Activated T-cell treated with anti-CD3 and anti-CD28 coated beads for 48 hours (primary cell): ENCODE results near the gene NFE2L3.
"Not testable (repeated sequence)": the region's sequence is repeated elsewhere in the genome, so short reads cannot be mapped to it uniquely, and the experiment has no call there.

ENCODE experiments used
- DNase-seq: peaks from one replicate; pipeline ENCODE4 v3.0.0-alpha.2; 2020; ENCODE audit warnings: low read depth

The NFE2L3 gene

GRCh38 chr7:26186364-26187311 is 34.6 kb downstream of the NFE2L3 start:
- no peak for DNase-seq

DNA sequence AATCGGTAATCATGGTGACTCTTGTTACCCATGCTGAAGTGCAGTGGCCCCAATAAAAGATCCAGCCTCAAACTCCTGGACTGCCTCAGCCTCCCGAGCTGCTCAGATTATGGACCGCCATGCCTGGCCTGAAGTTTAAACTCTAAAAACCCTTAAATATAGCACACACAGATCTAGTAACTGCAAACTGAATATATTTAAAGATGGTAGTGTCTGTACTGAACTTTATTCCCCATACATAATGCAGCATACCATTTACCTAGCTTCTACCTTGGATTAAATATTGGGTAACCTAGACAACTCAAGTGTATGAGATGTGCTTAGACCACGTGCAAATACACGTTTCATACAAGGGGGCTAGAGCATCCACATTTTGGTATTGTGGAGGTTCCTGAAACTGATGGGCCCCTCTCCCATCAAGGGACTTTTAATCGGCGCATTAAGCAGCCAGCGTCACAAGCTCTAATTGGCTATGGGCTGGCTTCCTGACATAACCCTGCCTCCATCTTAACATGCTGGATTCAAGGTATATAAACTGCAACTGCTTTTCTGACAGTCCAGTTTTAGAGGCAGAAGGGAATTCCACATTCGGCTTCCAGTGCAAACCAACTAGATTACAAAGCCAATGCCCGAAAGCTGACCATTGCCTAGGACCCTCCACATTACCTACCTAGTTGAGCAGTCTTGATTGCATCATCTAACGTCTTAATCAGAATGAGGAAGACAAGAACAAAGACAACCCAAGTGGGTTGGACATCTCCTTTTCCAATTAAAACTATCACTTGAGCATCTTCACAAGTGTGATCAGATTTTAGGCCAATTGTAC is 35.6 kb downstream of the NFE2L3 start:
- DNase-seq, result no peak

DNA sequence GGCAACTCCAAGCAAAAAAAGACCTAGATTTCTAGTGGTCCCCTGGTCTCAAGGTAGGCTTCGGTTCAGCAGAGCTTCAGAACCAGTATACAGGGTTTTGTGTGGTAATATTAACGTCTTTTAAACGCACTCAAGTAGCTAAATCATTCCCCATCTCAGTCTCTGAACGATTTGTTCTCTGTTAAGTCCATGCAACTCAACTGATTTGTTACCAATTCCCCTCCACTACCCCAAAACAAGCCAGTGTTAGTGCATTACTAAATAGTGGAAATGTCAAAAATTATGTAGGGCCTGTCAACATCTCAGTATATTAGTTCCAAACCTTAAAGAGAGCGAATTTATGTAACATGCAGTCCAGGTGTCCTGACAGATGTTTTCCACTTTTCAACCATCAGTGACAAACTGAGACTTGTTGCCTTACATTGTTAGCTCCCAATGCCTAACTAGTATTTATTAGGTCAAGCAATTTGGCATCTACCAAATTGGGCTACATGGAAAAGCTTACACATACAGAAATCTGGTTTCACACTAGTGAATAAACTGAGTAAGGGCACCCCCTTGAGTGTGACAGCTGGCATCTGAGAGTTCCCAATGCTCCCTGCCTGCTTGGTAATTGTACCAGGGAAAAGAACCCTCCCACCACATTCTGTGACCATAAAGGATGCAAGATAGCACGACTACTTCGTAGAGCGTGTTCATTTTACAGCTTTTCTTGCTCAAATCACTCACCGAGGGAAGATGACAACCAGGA is 36.4 kb downstream of the NFE2L3 start:
- DNase-seq, result no peak

DNA sequence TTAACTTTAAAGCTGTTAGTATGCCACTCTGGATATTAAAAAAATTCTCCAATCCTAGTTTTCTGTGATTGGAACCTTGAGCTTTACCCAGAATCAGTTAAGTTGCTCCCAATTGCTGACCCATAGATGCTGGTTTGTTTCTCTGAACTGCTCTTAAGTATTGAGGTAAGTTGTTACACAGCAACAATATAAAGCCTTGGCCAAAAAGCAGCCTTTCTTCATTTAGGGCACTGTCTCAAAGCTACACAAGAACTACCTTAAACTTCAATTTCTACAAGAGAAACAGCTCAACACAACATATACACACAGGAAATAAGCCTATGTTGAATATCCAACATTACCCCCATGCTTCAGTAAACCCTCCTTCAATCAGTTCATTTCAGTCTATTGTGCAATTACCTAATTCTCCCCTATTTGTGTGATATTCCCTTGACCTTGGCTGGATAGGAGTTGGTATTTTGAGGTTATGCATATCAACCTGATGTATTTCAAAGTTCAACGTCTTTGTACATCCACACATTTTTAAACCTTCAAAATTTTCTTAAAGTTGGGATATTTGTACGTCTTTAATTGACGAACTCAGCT is 37.1 kb downstream of the NFE2L3 start:
- DNase-seq, result no peak

DNA sequence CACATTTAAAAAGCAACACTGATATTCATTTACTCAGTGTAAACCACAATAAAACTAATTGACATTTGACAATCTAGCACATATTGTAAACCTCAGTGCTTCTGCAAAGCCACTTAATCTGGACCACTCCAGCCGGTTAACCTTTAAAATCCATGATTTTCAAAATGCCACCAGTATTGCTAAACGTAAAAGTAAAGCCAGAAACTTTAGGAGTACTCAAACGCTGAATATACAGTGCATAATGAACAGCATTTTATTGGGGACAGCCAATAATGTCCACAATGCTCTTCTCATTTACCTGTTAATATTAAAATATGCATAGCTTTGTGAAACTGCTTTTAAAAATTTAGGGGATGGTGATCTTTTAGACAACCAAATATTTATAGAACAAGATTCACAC is 37.7 kb downstream of the NFE2L3 start:
- no peak for DNase-seq

- DNase-seq, result no peak
These were observed 38.4 kb downstream of the NFE2L3 start for GRCh38 chr7:26190417-26190869.

GRCh38 chr7:26191233-26191973 is 39.4 kb downstream of the NFE2L3 start:
- no peak for DNase-seq

DNA sequence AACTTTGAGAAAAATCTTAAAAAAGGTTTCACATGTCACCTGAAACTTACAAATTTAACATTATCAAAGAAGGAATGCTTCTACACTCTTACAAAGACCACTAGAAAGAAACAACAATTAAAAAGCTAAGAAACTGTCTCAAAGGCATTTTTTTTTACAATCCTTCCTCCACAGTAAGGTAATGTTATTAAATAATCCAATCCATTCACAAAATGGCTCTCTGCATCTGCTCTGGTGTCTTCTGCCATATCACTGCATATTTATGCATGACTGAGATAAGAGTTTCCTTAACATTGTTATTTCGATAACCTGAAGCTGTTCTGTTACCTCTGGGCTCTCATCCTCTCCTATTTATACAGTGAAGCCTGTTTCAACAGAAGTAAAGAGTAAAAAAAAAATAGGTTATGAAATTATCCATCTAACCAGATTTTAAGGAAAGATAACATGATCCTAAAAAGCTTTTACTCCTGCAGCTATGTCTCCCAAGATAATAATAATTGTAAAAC is 40.0 kb downstream of the NFE2L3 start:
- no peak for DNase-seq

- DNase-seq, result no peak
These were observed 40.6 kb downstream of the NFE2L3 start for GRCh38 chr7:26192485-26193087.

DNA sequence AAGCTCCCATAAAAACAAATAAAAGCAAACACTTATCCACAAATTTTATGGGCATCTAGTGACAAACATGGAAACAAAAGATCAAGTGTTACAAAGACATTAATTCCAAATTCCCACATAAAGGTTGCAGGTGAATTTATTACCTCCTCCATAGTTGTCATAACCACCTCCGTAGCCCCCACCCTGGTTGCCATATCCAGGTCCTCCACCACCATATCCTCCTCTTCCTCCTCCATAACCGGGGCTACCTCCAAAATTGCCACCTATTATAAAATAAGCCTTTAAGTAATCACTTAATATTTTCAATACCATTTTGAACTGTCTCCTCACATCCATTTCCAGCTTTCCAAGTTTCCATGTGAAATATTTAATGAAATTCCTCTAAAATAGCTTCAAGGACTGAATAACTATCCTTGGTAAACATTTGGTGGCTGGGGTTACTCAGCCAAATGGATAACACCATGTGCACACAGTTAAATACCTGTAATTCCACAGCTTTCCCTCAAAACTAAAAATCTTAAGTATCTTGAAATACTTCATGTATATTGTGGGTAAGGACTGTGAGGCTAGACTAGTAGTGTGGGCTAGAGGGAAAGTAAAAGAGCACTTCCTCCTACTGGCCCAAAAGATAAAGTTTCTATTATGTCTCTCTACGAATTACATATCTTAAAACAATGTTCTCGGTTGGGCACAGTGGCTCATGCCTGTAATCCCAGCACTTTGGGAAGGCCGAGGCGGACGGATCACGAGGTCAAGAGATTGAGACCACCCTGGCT is 41.6 kb downstream of the NFE2L3 start:
- no peak for DNase-seq

GRCh38 chr7:26194764-26195163 is 42.8 kb downstream of the NFE2L3 start:
- not testable (repeated sequence) for DNase-seq

GRCh38 chr7:26195182-26195581 is 43.2 kb downstream of the NFE2L3 start:
- no peak for DNase-seq

DNA sequence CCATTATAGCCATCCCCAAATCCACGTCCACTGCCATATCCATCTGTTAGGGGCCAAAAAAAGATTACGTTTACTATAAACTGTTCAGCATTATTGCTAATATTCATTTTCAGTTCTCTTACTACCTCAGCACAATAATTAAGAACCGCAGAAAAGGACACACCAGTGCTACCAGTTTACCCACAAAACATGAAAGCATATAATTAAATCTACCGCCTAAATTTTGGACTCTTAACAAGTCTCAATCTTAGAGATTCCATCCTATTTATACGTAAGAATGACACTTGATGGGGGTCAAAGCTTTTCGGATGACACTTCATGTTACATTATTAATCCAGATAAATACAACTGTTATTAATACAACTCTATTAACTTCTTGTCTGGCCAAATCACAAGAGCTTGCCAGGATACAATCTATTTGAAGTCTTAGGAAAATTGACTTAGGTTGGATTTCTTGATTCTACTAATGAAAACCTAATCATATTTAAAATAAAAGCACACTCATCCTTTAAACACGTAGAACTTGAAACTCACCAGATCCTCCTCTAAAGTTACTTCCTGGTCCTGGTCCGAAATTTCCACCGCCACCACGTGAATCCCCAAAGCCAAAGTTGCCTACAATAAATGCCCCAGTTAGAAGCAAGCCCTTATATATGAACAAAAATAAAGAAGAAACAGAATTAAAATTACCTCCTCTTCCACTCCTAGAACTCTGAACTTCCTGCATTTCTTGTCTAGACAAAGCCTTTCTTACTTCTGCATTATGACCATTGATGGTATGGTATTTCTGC is 44.1 kb downstream of the NFE2L3 start:
- DNase-seq, result no peak

DNA sequence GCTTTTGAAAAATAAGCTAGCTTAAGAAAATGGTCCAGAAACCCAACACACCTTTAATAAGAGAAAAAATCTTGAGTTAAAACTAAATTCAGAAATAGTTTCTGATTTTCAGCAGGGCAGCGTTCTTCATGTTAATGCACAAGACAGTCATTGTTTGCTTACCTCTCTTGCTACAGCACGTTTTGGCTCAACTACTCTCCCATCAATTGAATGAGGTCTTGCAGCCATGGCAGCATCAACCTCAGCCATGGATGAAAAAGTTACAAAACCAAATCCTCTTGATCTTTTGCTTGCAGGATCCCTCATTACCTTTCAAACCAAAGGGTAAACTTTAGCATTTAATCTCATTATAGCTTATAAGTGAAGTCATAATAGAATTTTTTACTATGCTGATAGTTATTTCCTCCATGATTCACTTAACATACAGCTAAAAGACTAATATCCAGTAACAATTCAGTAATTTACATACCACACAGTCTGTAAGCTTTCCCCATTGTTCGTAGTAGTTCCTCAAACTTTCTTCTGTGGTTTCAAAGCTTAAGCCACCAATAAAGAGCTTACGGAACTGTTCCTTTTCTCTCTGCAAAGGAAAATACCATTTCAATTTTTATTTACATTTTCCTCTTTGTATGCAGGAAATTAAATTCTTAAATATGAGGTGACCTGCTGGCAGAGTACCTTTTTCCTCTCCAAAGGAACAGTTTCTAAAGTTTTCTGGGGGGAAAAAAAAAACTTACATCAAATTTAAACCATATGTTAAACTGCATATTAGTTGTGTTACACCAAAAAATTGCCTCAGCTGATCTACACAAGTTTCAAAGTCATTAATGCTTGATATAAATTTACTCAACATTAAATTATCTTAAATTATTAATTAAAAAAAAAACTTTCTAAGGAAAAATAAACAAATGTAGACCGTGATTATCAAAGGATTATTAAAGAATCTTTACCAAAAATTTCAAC is 45.4 kb downstream of the NFE2L3 start:
- no peak for DNase-seq

GRCh38 chr7:26198133-26198780 is 46.3 kb downstream of the NFE2L3 start:
- no peak for DNase-seq

GRCh38 chr7:26198781-26199169 is 46.8 kb downstream of the NFE2L3 start:
- no peak for DNase-seq
